ENCODE data around the gene MPO. TPM values are rescaled to one million over a fixed set of nuclear protein-coding genes. Genes with fewer than 3 reads are reported as not detected.

The MPO gene
- total and polyA plus RNA-seq, 4 donors: 0.14 to 221 (median 0.52) TPM

- Histone ChIP-seq H3K27ac (ENCODE audit: low read depth in 1 of 2, low read length in 2 of 2) (no peak overlapping the region), H3K4me1 (ENCODE audit: control insufficient read depth in 4 of 4, insufficient read depth in 4 of 4, low read length in 3 of 4) (peaks cover 0 to 8% (median 3%) of the 10 kb centered on the region in 4 donors), H3K9me3 (ENCODE audit: control insufficient read depth in 4 of 4, low read length in 3 of 4) (no peaks in the 10 kb centered on the region), H3K27me3 (ENCODE audit: control insufficient read depth in 4 of 4, insufficient read depth in 4 of 4, low read length in 3 of 4) (peaks cover 0 to 6% (median 0%) of the 10 kb centered on the region in 4 donors), H3K9ac (ENCODE audit: low read depth in 1 of 2, low read length in 2 of 2) (no peak overlapping the region), H3K4me3 (ENCODE audit: low read depth in 1 of 3, low read length in 3 of 3) (no peak overlapping the region), H3K36me3 (ENCODE audit: control insufficient read depth in 4 of 4, insufficient read depth in 3 of 4, low read depth in 1 of 4, low read length in 3 of 4) (no peaks in the 10 kb centered on the region)
- 20% methylated on average over 8 of the region's 8 CpGs for WGBS
- DNase-seq (ENCODE audit: low spot score): peak; percentile 19
- TF ChIP-seq RAD21 (IDR thresholded peaks at IDR 0.05): no peak
- no peak for TF ChIP-seq HNF4G (IDR thresholded peaks at IDR 0.05)
- no peak for TF ChIP-seq JUND (IDR thresholded peaks at IDR 0.05)
- TF ChIP-seq EGR1 (IDR thresholded peaks at IDR 0.05; ENCODE audit: low read depth in 2 of 2): no peak
- TF ChIP-seq CTCF (IDR thresholded peaks at IDR 0.05; ENCODE audit: low read depth, low read length, missing input control): no peak
- TF ChIP-seq FOXA2 (IDR thresholded peaks at IDR 0.05): no peak
- TF ChIP-seq ZBTB33 (IDR thresholded peaks at IDR 0.05): no peak
- TF ChIP-seq HNF4A (conservative IDR thresholded peaks at IDR 0.05): no peak
- no peak for TF ChIP-seq REST (IDR thresholded peaks at IDR 0.05)
- no peak for TF ChIP-seq GABPA (IDR thresholded peaks at IDR 0.05 in 1 of 2, conservative IDR thresholded peaks at IDR 0.05 in 1 of 2)
- no peak for TF ChIP-seq NR2F2 (IDR thresholded peaks at IDR 0.05)
- no peak for TF ChIP-seq SP1 (IDR thresholded peaks at IDR 0.05)
Measured at GRCh38 chr17:58254803-58255202, 25.9 kb downstream of the MPO start.

- H3K9me3 ChIP-seq (ENCODE audit: control insufficient read depth in 4 of 4, low read length in 3 of 4): no peaks in the 10 kb centered on the region
- H3K27ac ChIP-seq (ENCODE audit: low read depth in 1 of 2, low read length in 2 of 2): no peak overlapping the region
- whole genome bisulfite sequencing: 83% methylated on average over 3 of the region's 3 CpGs
- H3K4me3 ChIP-seq (ENCODE audit: low read depth in 1 of 3, low read length in 3 of 3): no peak overlapping the region
- peaks cover 0 to 19% (median 10%) of the 10 kb centered on the region in 4 donors for H3K4me1 ChIP-seq (ENCODE audit: control insufficient read depth in 4 of 4, insufficient read depth in 4 of 4, low read length in 3 of 4)
- no peak overlapping the region for H3K9ac ChIP-seq (ENCODE audit: low read depth in 1 of 2, low read length in 2 of 2)
- DNase-seq (ENCODE audit: low spot score): no peak
- no peaks in the 10 kb centered on the region for H3K36me3 ChIP-seq (ENCODE audit: control insufficient read depth in 4 of 4, insufficient read depth in 3 of 4, low read depth in 1 of 4, low read length in 3 of 4)
- H3K27me3 ChIP-seq (ENCODE audit: control insufficient read depth in 4 of 4, insufficient read depth in 4 of 4, low read length in 3 of 4): peaks cover 0 to 6% (median 0%) of the 10 kb centered on the region in 4 donors
- no peak for TF ChIP-seq FOXA1 (IDR thresholded peaks at IDR 0.05)
- TF ChIP-seq MAX (IDR thresholded peaks at IDR 0.05): no peak
- TF ChIP-seq NR2F2 (IDR thresholded peaks at IDR 0.05): no peak
- no peak for TF ChIP-seq GABPA (IDR thresholded peaks at IDR 0.05 in 1 of 2, conservative IDR thresholded peaks at IDR 0.05 in 1 of 2)
- TF ChIP-seq RXRA (IDR thresholded peaks at IDR 0.05): no peak
- no peak for TF ChIP-seq RAD21 (IDR thresholded peaks at IDR 0.05)
- no peak for TF ChIP-seq REST (IDR thresholded peaks at IDR 0.05)
- no peak for TF ChIP-seq EGR1 (IDR thresholded peaks at IDR 0.05; ENCODE audit: low read depth in 2 of 2)
- no peak for TF ChIP-seq ZBTB33 (IDR thresholded peaks at IDR 0.05)
- TF ChIP-seq YY1 (IDR thresholded peaks at IDR 0.05): no peak
- TF ChIP-seq SP1 (IDR thresholded peaks at IDR 0.05): no peak
- TF ChIP-seq ATF3 (IDR thresholded peaks at IDR 0.05): no peak
Measured at GRCh38 chr17:58253082-58253481, 27.7 kb downstream of the MPO start.

Data from liver (tissue), 9 donors.